WTC11 (cell line): ENCODE data around the gene DNAJC2. TPM values are rescaled to one million over a fixed set of nuclear protein-coding genes. Genes with fewer than 3 reads are reported as not detected.

Experiments used
- ATAC-seq: fragments of 200-7000 bp; cut with Tn5 transposase; 2 replicates; pipeline ENCODE4 v1.10.0; 2021; ENCODE audit warnings: mild to moderate bottlenecking, moderate library complexity
- CTCF ChIA-PET: fragments of 300-600 bp; sonication (Branson Sonifier 250); formaldehyde crosslinking; loops from one replicate; lab custom pipeline; 2021; ENCODE audit warnings: antibody characterized with exemption; lab: Charles Lee
- POLR2A ChIA-PET: fragments of 350-600 bp; sonication (Branson Sonifier 250); formaldehyde crosslinking; loops from one replicate; lab custom pipeline; 2021; ENCODE audit warnings: antibody characterized with exemption; lab: Charles Lee
- DNase-seq: peaks from one replicate; pipeline ENCODE4 v3.0.0; 2021; ENCODE audit warnings: low spot score
- H3K27ac Mint-ChIP-seq: 2 replicates; pipeline ENCODE4 v1.8.0; 2021; ENCODE audit warnings: mixed read lengths
- H3K27me3 Mint-ChIP-seq: 2 replicates; pipeline ENCODE4 v1.8.0; 2021; ENCODE audit warnings: low read depth, mild to moderate bottlenecking, moderate library complexity, mixed read lengths
- H3K36me3 Mint-ChIP-seq: 2 replicates; pipeline ENCODE4 v1.8.0; 2021; ENCODE audit warnings: mixed read lengths
- H3K4me1 Mint-ChIP-seq: 2 replicates; pipeline ENCODE4 v1.8.0; 2022; ENCODE audit warnings: mixed read lengths
- H3K4me3 Mint-ChIP-seq: 2 replicates; pipeline ENCODE4 v1.8.0; 2021; ENCODE audit warnings: mild to moderate bottlenecking, moderate library complexity, mixed read lengths
- H3K9me3 Mint-ChIP-seq: 2 replicates; pipeline ENCODE4 v1.8.0; 2021; ENCODE audit warnings: mixed read lengths
- ATF3 ChIP-seq: sonication (generic); formaldehyde crosslinking; conservative IDR thresholded peaks from 2 replicates; pipeline ENCODE4 v1.8.1; 2022; ENCODE audit warnings: mild to moderate bottlenecking, missing genetic modification reagents
- CBFB ChIP-seq: sonication (generic); formaldehyde crosslinking; IDR thresholded peaks from 2 replicates; pipeline ENCODE4 v1.8.1; 2022; ENCODE audit warnings: mild to moderate bottlenecking, low read depth, missing genetic modification reagents
- EMX1 ChIP-seq: fragments of 250-450 bp; sonication (Bioruptor Pico); IDR thresholded peaks from 2 replicates; pipeline ENCODE4 v1.8.0; 2021; ENCODE audit warnings: mild to moderate bottlenecking
- FOXP1 ChIP-seq: sonication (generic); formaldehyde crosslinking; IDR thresholded peaks from 2 replicates; pipeline ENCODE4 v1.8.0; 2022; ENCODE audit warnings: missing genetic modification reagents, mild to moderate bottlenecking, moderate library complexity, borderline replicate concordance
- GABPB1 ChIP-seq: sonication (generic); formaldehyde crosslinking; IDR thresholded peaks from 2 replicates; pipeline ENCODE4 v1.8.1; 2023; ENCODE audit warnings: mild to moderate bottlenecking, missing genetic modification reagents
- GTF2I ChIP-seq: fragments of 250-450 bp; sonication (Bioruptor Pico); conservative IDR thresholded peaks from 2 replicates; pipeline ENCODE4 v1.4.0; 2021; ENCODE audit warnings: mild to moderate bottlenecking
- IRF1 ChIP-seq: sonication (generic); formaldehyde crosslinking; IDR thresholded peaks from 2 replicates; pipeline ENCODE4 v1.8.0; 2023; ENCODE audit warnings: missing genetic modification reagents
- OVOL2 ChIP-seq: fragments of 250-450 bp; sonication (Bioruptor Pico); IDR thresholded peaks from 2 replicates; pipeline ENCODE4 v1.9.0; 2021; ENCODE audit warnings: mild to moderate bottlenecking, borderline replicate concordance
- RELA ChIP-seq: sonication (generic); formaldehyde crosslinking; IDR thresholded peaks from 2 replicates; pipeline ENCODE4 v1.8.1; 2022; ENCODE audit warnings: missing genetic modification reagents, mild to moderate bottlenecking, borderline replicate concordance
- SP1 ChIP-seq: sonication (generic); formaldehyde crosslinking; conservative IDR thresholded peaks from 2 replicates; pipeline ENCODE4 v1.8.1; 2022; ENCODE audit warnings: missing genetic modification reagents
- ZNF219 ChIP-seq: sonication (generic); formaldehyde crosslinking; IDR thresholded peaks from 2 replicates; pipeline ENCODE4 v1.8.0; 2023; ENCODE audit warnings: missing genetic modification reagents, mild to moderate bottlenecking, borderline replicate concordance
- ZNF263 ChIP-seq: sonication (generic); formaldehyde crosslinking; IDR thresholded peaks from 2 replicates; pipeline ENCODE4 v1.8.1; 2022; ENCODE audit warnings: low read depth, mild to moderate bottlenecking, moderate library complexity, missing genetic modification reagents
- total RNA-seq: library from RNA; stranded (reverse); gene quantifications from 3 replicates; pipeline ENCODE4 v1.2.3, GENCODE V29; 2021
- TF ChIP-seq, protein P1 (sequence below): sonication (generic); formaldehyde crosslinking; IDR thresholded peaks from 2 replicates; pipeline ENCODE4 v1.8.1; 2023; ENCODE audit warnings: mild to moderate bottlenecking, missing genetic modification reagents, borderline replicate concordance
- TF ChIP-seq, protein P2 (sequence below): sonication (generic); formaldehyde crosslinking; IDR thresholded peaks from 2 replicates; pipeline ENCODE4 v1.8.1; 2022; ENCODE audit warnings: missing genetic modification reagents, borderline replicate concordance
- TF ChIP-seq, protein P3 (sequence below): sonication (generic); formaldehyde crosslinking; IDR thresholded peaks from 2 replicates; pipeline ENCODE4 v1.8.1; 2023; ENCODE audit warnings: mild to moderate bottlenecking, moderate library complexity, missing genetic modification reagents
- TF ChIP-seq, protein P4 (sequence below): fragments of 250-450 bp; sonication (Bioruptor Pico); IDR thresholded peaks from 2 replicates; pipeline ENCODE4 v1.9.0; 2021; ENCODE audit warnings: mild to moderate bottlenecking, borderline replicate concordance

Gene DNAJC2
- total RNA-seq, 1 experiment from 2014 or later = 39.7 TPM

GRCh38 chr7:103317009-103317408, 27.6 kb downstream of the DNAJC2 start:
- ATAC-seq = no peak
- Mint-ChIP-seq H3K9me3 (no peaks in the 10 kb centered on the region), H3K4me1 (no peaks in the 10 kb centered on the region), H3K27me3 (no peaks in the 10 kb centered on the region), H3K36me3 (peaks cover 81% of the 10 kb centered on the region), H3K27ac (no peak overlapping the region), H3K4me3 (no peak overlapping the region)
- POLR2A ChIA-PET = no interaction called here
- CTCF ChIA-PET = no interaction called here
- TF ChIP-seq EMX1 (CRISPR knock-in tag) (no peak), CBFB (CRISPR knock-in tag) (no peak)
- TF ChIP-seq, protein P1, sequence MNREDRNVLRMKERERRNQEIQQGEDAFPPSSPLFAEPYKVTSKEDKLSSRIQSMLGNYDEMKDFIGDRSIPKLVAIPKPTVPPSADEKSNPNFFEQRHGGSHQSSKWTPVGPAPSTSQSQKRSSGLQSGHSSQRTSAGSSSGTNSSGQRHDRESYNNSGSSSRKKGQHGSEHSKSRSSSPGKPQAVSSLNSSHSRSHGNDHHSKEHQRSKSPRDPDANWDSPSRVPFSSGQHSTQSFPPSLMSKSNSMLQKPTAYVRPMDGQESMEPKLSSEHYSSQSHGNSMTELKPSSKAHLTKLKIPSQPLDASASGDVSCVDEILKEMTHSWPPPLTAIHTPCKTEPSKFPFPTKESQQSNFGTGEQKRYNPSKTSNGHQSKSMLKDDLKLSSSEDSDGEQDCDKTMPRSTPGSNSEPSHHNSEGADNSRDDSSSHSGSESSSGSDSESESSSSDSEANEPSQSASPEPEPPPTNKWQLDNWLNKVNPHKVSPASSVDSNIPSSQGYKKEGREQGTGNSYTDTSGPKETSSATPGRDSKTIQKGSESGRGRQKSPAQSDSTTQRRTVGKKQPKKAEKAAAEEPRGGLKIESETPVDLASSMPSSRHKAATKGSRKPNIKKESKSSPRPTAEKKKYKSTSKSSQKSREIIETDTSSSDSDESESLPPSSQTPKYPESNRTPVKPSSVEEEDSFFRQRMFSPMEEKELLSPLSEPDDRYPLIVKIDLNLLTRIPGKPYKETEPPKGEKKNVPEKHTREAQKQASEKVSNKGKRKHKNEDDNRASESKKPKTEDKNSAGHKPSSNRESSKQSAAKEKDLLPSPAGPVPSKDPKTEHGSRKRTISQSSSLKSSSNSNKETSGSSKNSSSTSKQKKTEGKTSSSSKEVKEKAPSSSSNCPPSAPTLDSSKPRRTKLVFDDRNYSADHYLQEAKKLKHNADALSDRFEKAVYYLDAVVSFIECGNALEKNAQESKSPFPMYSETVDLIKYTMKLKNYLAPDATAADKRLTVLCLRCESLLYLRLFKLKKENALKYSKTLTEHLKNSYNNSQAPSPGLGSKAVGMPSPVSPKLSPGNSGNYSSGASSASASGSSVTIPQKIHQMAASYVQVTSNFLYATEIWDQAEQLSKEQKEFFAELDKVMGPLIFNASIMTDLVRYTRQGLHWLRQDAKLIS (CRISPR knock-in tag) = no peak
- TF ChIP-seq, protein P2, sequence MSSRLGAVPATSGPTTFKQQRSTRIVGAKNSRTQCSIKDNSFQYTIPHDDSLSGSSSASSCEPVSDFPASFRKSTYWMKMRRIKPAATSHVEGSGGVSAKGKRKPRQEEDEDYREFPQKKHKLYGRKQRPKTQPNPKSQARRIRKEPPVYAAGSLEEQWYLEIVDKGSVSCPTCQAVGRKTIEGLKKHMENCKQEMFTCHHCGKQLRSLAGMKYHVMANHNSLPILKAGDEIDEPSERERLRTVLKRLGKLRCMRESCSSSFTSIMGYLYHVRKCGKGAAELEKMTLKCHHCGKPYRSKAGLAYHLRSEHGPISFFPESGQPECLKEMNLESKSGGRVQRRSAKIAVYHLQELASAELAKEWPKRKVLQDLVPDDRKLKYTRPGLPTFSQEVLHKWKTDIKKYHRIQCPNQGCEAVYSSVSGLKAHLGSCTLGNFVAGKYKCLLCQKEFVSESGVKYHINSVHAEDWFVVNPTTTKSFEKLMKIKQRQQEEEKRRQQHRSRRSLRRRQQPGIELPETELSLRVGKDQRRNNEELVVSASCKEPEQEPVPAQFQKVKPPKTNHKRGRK (CRISPR knock-in tag) = no peak
- DNase-seq = no peak

DNA sequence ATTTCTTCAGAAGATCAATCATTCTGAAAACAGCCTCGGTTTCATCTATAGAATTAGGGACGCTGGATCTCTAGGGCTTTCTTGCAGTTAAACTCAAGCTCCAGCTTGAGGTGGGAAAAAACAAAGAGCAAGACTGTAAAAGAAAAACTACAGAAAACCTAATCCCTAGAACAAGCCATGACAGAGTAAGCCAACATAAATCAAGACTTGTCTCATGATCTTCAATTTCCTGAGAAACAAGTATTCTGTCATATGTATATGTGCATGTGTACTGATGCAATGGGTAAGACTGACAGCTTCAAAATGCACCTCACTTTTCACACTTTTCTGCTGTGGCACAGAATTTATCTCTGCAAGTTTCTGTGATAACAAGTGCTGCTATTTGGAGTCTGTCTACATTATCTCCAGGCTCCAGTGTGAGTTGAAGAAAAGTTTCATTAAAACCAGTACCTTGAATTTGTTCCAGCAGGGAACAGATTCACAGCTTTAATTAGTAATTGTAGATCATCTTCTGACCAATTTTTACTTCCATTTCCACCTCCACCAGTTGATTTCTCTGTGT, 28.1 kb downstream of the DNAJC2 start:
- H3K9me3 Mint-ChIP-seq = no peaks in the 10 kb centered on the region
- POLR2A ChIA-PET = no interaction called here
- H3K36me3 Mint-ChIP-seq = peaks cover 82% of the 10 kb centered on the region
- no peaks in the 10 kb centered on the region for H3K27me3 Mint-ChIP-seq
- no peak overlapping the region for H3K27ac Mint-ChIP-seq
- ATAC-seq (no peak), DNase-seq (no peak)
- no peak overlapping the region for H3K4me3 Mint-ChIP-seq
- CTCF ChIA-PET = no interaction called here
- H3K4me1 Mint-ChIP-seq = no peaks in the 10 kb centered on the region
- TF ChIP-seq, protein P1 (CRISPR knock-in tag) = no peak
- TF ChIP-seq GTF2I (CRISPR knock-in tag) = no peak
- TF ChIP-seq OVOL2 (CRISPR knock-in tag) = no peak
- TF ChIP-seq IRF1 (CRISPR knock-in tag) = no peak
- TF ChIP-seq, protein P3, sequence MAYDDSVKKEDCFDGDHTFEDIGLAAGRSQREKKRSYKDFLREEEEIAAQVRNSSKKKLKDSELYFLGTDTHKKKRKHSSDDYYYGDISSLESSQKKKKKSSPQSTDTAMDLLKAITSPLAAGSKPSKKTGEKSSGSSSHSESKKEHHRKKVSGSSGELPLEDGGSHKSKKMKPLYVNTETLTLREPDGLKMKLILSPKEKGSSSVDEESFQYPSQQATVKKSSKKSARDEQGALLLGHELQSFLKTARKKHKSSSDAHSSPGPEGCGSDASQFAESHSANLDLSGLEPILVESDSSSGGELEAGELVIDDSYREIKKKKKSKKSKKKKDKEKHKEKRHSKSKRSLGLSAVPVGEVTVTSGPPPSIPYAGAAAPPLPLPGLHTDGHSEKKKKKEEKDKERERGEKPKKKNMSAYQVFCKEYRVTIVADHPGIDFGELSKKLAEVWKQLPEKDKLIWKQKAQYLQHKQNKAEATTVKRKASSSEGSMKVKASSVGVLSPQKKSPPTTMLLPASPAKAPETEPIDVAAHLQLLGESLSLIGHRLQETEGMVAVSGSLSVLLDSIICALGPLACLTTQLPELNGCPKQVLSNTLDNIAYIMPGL (CRISPR knock-in tag) = no peak
- no peak for TF ChIP-seq RELA
- TF ChIP-seq GABPB1 = no peak
- TF ChIP-seq ZNF263 = no peak
- no peak for TF ChIP-seq ZNF219
- TF ChIP-seq, protein P4, sequence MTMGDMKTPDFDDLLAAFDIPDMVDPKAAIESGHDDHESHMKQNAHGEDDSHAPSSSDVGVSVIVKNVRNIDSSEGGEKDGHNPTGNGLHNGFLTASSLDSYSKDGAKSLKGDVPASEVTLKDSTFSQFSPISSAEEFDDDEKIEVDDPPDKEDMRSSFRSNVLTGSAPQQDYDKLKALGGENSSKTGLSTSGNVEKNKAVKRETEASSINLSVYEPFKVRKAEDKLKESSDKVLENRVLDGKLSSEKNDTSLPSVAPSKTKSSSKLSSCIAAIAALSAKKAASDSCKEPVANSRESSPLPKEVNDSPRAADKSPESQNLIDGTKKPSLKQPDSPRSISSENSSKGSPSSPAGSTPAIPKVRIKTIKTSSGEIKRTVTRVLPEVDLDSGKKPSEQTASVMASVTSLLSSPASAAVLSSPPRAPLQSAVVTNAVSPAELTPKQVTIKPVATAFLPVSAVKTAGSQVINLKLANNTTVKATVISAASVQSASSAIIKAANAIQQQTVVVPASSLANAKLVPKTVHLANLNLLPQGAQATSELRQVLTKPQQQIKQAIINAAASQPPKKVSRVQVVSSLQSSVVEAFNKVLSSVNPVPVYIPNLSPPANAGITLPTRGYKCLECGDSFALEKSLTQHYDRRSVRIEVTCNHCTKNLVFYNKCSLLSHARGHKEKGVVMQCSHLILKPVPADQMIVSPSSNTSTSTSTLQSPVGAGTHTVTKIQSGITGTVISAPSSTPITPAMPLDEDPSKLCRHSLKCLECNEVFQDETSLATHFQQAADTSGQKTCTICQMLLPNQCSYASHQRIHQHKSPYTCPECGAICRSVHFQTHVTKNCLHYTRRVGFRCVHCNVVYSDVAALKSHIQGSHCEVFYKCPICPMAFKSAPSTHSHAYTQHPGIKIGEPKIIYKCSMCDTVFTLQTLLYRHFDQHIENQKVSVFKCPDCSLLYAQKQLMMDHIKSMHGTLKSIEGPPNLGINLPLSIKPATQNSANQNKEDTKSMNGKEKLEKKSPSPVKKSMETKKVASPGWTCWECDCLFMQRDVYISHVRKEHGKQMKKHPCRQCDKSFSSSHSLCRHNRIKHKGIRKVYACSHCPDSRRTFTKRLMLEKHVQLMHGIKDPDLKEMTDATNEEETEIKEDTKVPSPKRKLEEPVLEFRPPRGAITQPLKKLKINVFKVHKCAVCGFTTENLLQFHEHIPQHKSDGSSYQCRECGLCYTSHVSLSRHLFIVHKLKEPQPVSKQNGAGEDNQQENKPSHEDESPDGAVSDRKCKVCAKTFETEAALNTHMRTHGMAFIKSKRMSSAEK (CRISPR knock-in tag) = no peak
- no peak for TF ChIP-seq ATF3
- TF ChIP-seq FOXP1 (CRISPR knock-in tag) = no peak
- no peak for TF ChIP-seq SP1 (CRISPR knock-in tag)
